Liver (tissue), 9 donors: Measurements from ENCODE around the gene IQCE. TPM values are rescaled to one million over a fixed set of nuclear protein-coding genes. Genes with fewer than 3 reads are reported as not detected.

ENCODE experiments used
- DNase-seq: peaks from one replicate; pipeline ENCODE4 v3.0.0-alpha.2; 2017; ENCODE audit warnings: low spot score
- H3K27ac ChIP-seq, 2 donors: one replicate each; pipeline ENCODE4 v1.7.0; 2013; ENCODE audit warnings: inconsistent platforms in 2 of 2, low read length in 2 of 2, control low read depth in 1 of 2, low read depth in 1 of 2, mild to moderate bottlenecking in 1 of 2
- H3K27me3 ChIP-seq, 4 donors: one replicate each; pipeline versions ENCODE4 v1.6.1 to v1.7.0; 2013; ENCODE audit warnings: low read length in 3 of 4, inconsistent platforms in 1 of 4, mild to moderate bottlenecking in 1 of 4, moderate library complexity in 1 of 4; ENCODE audit not compliant: control insufficient read depth in 4 of 4, insufficient read depth in 4 of 4
- H3K36me3 ChIP-seq, 4 donors: one replicate each; pipeline versions ENCODE4 v1.6.1 to v1.7.0; 2013; ENCODE audit warnings: low read length in 3 of 4, mild to moderate bottlenecking in 3 of 4, low read depth in 1 of 4, moderate library complexity in 1 of 4; ENCODE audit not compliant: control insufficient read depth in 4 of 4, insufficient read depth in 3 of 4
- H3K4me1 ChIP-seq, 4 donors: one replicate each; pipeline versions ENCODE4 v1.6.1 to v1.7.0; 2013; ENCODE audit warnings: low read length in 3 of 4, mild to moderate bottlenecking in 3 of 4, moderate library complexity in 1 of 4; ENCODE audit not compliant: control insufficient read depth in 4 of 4, insufficient read depth in 4 of 4
- H3K4me3 ChIP-seq, 3 donors: one replicate each; pipeline versions ENCODE4 v1.6.1 to v1.7.0; 2013; ENCODE audit warnings: low read length in 3 of 3, control low read depth in 1 of 3, low read depth in 1 of 3, mild to moderate bottlenecking in 1 of 3
- H3K9ac ChIP-seq, 2 donors: one replicate each; pipeline ENCODE4 v1.7.0; 2013; ENCODE audit warnings: low read length in 2 of 2, mild to moderate bottlenecking in 2 of 2, moderate library complexity in 2 of 2, control low read depth in 1 of 2, low read depth in 1 of 2
- H3K9me3 ChIP-seq, 4 donors: one replicate each; pipeline versions ENCODE4 v1.6.1 to v1.7.0; 2013; ENCODE audit warnings: low read length in 3 of 4; ENCODE audit not compliant: control insufficient read depth in 4 of 4
- CTCF ChIP-seq: fragments of 150-350 bp; IDR thresholded peaks from 2 replicates; pipeline ENCODE4 v1.5.1; 2017; ENCODE audit warnings: improper control_type of control experiment, low read depth, low read length; ENCODE audit not compliant: missing input control
- EGR1 ChIP-seq, 2 donors: IDR thresholded peaks; 2 replicates each; pipeline ENCODE4 v1.6.1; 2016 to 2018; ENCODE audit warnings: antibody characterized with exemption in 2 of 2, low read depth in 2 of 2
- FOXA1 ChIP-seq: IDR thresholded peaks from 2 replicates; pipeline ENCODE4 v1.6.1; 2016; ENCODE audit warnings: antibody characterized with exemption
- FOXA2 ChIP-seq: IDR thresholded peaks from 2 replicates; pipeline ENCODE4 v1.6.1; 2016; ENCODE audit warnings: antibody characterized with exemption
- GABPA ChIP-seq, 2 donors: IDR thresholded peaks in 1 of 2; conservative IDR thresholded peaks in 1 of 2; 2 replicates each; pipeline ENCODE4 v1.6.1; 2016; ENCODE audit warnings: antibody characterized with exemption in 2 of 2, mild to moderate bottlenecking in 1 of 2, moderate library complexity in 1 of 2
- HNF4A ChIP-seq, 2 donors: conservative IDR thresholded peaks; 2 replicates each; pipeline ENCODE4 v1.6.1; 2016; ENCODE audit warnings: antibody characterized with exemption in 2 of 2, mild to moderate bottlenecking in 2 of 2
- HNF4G ChIP-seq: IDR thresholded peaks from 2 replicates; pipeline ENCODE4 v1.6.1; 2016; ENCODE audit warnings: antibody characterized with exemption
- JUND ChIP-seq, 2 donors: IDR thresholded peaks; 2 replicates each; pipeline ENCODE4 v1.6.1; 2016; ENCODE audit warnings: antibody characterized with exemption in 2 of 2
- NR2F2 ChIP-seq: IDR thresholded peaks from 2 replicates; pipeline ENCODE4 v1.6.1; 2016; ENCODE audit warnings: antibody characterized with exemption
- RAD21 ChIP-seq, 2 donors: IDR thresholded peaks; 2 replicates each; pipeline ENCODE4 v1.6.1; 2016; ENCODE audit warnings: antibody characterized with exemption in 2 of 2, mild to moderate bottlenecking in 2 of 2
- RXRA ChIP-seq, 2 donors: IDR thresholded peaks; 2 replicates each; pipeline ENCODE4 v1.6.1; 2017 to 2018; ENCODE audit warnings: antibody characterized with exemption in 2 of 2, mild to moderate bottlenecking in 1 of 2
- SP1 ChIP-seq: IDR thresholded peaks from 2 replicates; pipeline ENCODE4 v1.6.1; 2018; ENCODE audit warnings: antibody characterized with exemption, mild to moderate bottlenecking
- TAF1 ChIP-seq: conservative IDR thresholded peaks from 2 replicates; pipeline ENCODE4 v1.6.1; 2016; ENCODE audit warnings: antibody characterized with exemption, mild to moderate bottlenecking
- YY1 ChIP-seq: IDR thresholded peaks from 2 replicates; pipeline ENCODE4 v1.6.1; 2016; ENCODE audit warnings: antibody characterized with exemption, mild to moderate bottlenecking
- WGBS: extraction: QIAGEN DNeasy Blood & Tissue Kit; methylation state at CpG from one replicate; pipeline ENCODE4 v1.1.7; 2013; 5-methylcytosine and 5-hydroxymethylcytosine counted together
- polyA plus RNA-seq, 2 donors: library from polyadenylated mRNA; stranded (reverse) in 1 of 2; unstranded in 1 of 2; fragments of 200-250 nt in 1 of 2; fragments of >200 nt in 1 of 2; fragmentation: Nextera tagmentation in 1 of 2; extraction: Ambion mirVana in 1 of 2; gene quantifications; one replicate each; pipeline versions ENCODE4 v1.2.1 to v1.2.3, GENCODE V29; 2013 to 2015
- total RNA-seq, 2 donors: library from RNA; depleted of rRNA; stranded (reverse); fragments of >200 nt; gene quantifications; one replicate each; pipeline ENCODE4 v1.2.3, GENCODE V29; 2014
- TF ChIP-seq, protein P1 (sequence below): IDR thresholded peaks from 2 replicates; pipeline ENCODE4 v1.6.1; 2016; ENCODE audit warnings: antibody characterized with exemption, mild to moderate bottlenecking
- TF ChIP-seq, protein P2 (sequence below): IDR thresholded peaks from 2 replicates; pipeline ENCODE4 v1.6.1; 2016; ENCODE audit warnings: antibody characterized with exemption
- TF ChIP-seq, protein P3 (sequence below): IDR thresholded peaks from 2 replicates; pipeline ENCODE4 v1.6.1; 2016; ENCODE audit warnings: antibody characterized with exemption
- TF ChIP-seq, protein P4 (sequence below): IDR thresholded peaks from 2 replicates; pipeline ENCODE4 v1.6.1; 2016; ENCODE audit warnings: antibody characterized with exemption
- donor health status: healthy.
- donor health status: healthy.
- donor health status: healthy.
- donor health status: healthy.
- donor health status: healthy.

IQCE gene
- total and polyA plus RNA-seq, 4 donors: 2.1 to 5.9 (median 3.6) TPM

- no peak overlapping the region for H3K27ac ChIP-seq
- H3K9ac ChIP-seq: no peak overlapping the region
- WGBS: 79% methylated on average over 8 of the region's 8 CpGs
- no peaks in the 10 kb centered on the region for H3K36me3 ChIP-seq
- H3K4me1 ChIP-seq: peaks cover 2 to 15% (median 7%) of the 10 kb centered on the region in 4 donors
- no peak for DNase-seq
- no peak overlapping the region for H3K4me3 ChIP-seq
- H3K27me3 ChIP-seq: no peaks in the 10 kb centered on the region
- H3K9me3 ChIP-seq: no peaks in the 10 kb centered on the region
- TF ChIP-seq RXRA (IDR thresholded peaks at IDR 0.05): no peak
- TF ChIP-seq, protein P1, sequence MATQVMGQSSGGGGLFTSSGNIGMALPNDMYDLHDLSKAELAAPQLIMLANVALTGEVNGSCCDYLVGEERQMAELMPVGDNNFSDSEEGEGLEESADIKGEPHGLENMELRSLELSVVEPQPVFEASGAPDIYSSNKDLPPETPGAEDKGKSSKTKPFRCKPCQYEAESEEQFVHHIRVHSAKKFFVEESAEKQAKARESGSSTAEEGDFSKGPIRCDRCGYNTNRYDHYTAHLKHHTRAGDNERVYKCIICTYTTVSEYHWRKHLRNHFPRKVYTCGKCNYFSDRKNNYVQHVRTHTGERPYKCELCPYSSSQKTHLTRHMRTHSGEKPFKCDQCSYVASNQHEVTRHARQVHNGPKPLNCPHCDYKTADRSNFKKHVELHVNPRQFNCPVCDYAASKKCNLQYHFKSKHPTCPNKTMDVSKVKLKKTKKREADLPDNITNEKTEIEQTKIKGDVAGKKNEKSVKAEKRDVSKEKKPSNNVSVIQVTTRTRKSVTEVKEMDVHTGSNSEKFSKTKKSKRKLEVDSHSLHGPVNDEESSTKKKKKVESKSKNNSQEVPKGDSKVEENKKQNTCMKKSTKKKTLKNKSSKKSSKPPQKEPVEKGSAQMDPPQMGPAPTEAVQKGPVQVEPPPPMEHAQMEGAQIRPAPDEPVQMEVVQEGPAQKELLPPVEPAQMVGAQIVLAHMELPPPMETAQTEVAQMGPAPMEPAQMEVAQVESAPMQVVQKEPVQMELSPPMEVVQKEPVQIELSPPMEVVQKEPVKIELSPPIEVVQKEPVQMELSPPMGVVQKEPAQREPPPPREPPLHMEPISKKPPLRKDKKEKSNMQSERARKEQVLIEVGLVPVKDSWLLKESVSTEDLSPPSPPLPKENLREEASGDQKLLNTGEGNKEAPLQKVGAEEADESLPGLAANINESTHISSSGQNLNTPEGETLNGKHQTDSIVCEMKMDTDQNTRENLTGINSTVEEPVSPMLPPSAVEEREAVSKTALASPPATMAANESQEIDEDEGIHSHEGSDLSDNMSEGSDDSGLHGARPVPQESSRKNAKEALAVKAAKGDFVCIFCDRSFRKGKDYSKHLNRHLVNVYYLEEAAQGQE: no peak
- TF ChIP-seq TAF1: no peak
- no peak for TF ChIP-seq JUND (IDR thresholded peaks at IDR 0.05)
- TF ChIP-seq YY1: no peak
- no peak for TF ChIP-seq FOXA1
- TF ChIP-seq CTCF: no peak
- no peak for TF ChIP-seq FOXA2
- TF ChIP-seq, protein P2, sequence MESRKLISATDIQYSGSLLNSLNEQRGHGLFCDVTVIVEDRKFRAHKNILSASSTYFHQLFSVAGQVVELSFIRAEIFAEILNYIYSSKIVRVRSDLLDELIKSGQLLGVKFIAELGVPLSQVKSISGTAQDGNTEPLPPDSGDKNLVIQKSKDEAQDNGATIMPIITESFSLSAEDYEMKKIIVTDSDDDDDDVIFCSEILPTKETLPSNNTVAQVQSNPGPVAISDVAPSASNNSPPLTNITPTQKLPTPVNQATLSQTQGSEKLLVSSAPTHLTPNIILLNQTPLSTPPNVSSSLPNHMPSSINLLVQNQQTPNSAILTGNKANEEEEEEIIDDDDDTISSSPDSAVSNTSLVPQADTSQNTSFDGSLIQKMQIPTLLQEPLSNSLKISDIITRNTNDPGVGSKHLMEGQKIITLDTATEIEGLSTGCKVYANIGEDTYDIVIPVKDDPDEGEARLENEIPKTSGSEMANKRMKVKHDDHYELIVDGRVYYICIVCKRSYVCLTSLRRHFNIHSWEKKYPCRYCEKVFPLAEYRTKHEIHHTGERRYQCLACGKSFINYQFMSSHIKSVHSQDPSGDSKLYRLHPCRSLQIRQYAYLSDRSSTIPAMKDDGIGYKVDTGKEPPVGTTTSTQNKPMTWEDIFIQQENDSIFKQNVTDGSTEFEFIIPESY: no peak
- TF ChIP-seq, protein P3, sequence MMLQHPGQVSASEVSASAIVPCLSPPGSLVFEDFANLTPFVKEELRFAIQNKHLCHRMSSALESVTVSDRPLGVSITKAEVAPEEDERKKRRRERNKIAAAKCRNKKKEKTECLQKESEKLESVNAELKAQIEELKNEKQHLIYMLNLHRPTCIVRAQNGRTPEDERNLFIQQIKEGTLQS: no peak
- TF ChIP-seq RAD21 (IDR thresholded peaks at IDR 0.05): no peak
- no peak for TF ChIP-seq SP1
- no peak for TF ChIP-seq EGR1 (IDR thresholded peaks at IDR 0.05; ENCODE audit: low read depth in 2 of 2)
- TF ChIP-seq NR2F2: no peak
- TF ChIP-seq HNF4A (conservative IDR thresholded peaks at IDR 0.05): no peak
- no peak for TF ChIP-seq GABPA (IDR thresholded peaks at IDR 0.05 in 1 of 2, conservative IDR thresholded peaks at IDR 0.05 in 1 of 2)
Observed at GRCh38 chr7:2516194-2516555, 42.6 kb upstream of the IQCE start.

DNA sequence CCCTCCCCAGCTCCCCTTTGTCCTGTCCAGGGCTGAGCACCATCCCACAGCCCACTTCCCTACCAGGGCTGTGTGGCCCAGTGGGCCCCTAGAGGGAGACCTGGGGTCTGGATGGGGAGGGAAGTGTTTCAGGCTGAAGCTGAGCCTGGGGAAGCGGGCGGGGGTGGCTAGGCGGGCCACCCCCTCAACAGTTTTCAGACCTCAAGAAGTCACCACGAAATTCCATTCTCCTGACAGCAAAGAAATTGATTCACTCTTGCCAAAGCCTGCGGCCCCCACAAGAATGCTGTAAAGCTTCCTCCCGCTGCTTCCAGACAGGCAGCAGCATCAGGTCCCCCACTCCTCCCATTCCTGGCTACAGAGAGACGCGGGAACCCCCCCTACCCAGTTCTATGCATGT lies 41.8 kb upstream of the IQCE start:
- Histone ChIP-seq H3K9ac (no peak overlapping the region), H3K27me3 (no peaks in the 10 kb centered on the region), H3K4me3 (no peak overlapping the region), H3K36me3 (no peaks in the 10 kb centered on the region), H3K27ac (no peak overlapping the region), H3K9me3 (no peaks in the 10 kb centered on the region), H3K4me1 (peaks cover 2 to 18% (median 7%) of the 10 kb centered on the region in 4 donors)
- 84% methylated on average over 8 of the region's 8 CpGs for WGBS
- no peak for DNase-seq
- TF ChIP-seq EGR1 (IDR thresholded peaks at IDR 0.05; ENCODE audit: low read depth in 2 of 2): no peak
- no peak for TF ChIP-seq GABPA (IDR thresholded peaks at IDR 0.05 in 1 of 2, conservative IDR thresholded peaks at IDR 0.05 in 1 of 2)
- TF ChIP-seq, protein P4, sequence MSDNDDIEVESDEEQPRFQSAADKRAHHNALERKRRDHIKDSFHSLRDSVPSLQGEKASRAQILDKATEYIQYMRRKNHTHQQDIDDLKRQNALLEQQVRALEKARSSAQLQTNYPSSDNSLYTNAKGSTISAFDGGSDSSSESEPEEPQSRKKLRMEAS: no peak
- TF ChIP-seq HNF4G: no peak
- TF ChIP-seq, protein P1: no peak
- TF ChIP-seq RAD21 (IDR thresholded peaks at IDR 0.05): no peak
- TF ChIP-seq RXRA (IDR thresholded peaks at IDR 0.05): no peak
- TF ChIP-seq FOXA1: no peak
- no peak for TF ChIP-seq FOXA2
- no peak for TF ChIP-seq HNF4A (conservative IDR thresholded peaks at IDR 0.05)
- TF ChIP-seq NR2F2: no peak
- TF ChIP-seq JUND (IDR thresholded peaks at IDR 0.05): no peak
- TF ChIP-seq CTCF: no peak
- no peak for TF ChIP-seq YY1
